ENCODE results near the gene GPR35.
A peak's percentile ranks its signal among the peaks of the same experiment; 100 is the strongest.

The GPR35 gene

GRCh38 chr2:240589850-240590525 is 35.3 kb upstream of the GPR35 start:
- 88 to 92% methylated on average over 13 to 16 of the region's 16 CpGs for WGBS, 2 experiments (ENCODE audit: insufficient coverage in 2 of 2)
- H3K36me3 ChIP-seq (ENCODE audit: control insufficient read depth, insufficient read depth, low read length): peaks cover 34% of the 10 kb centered on the region
- H3K4me3 ChIP-seq (ENCODE audit: extremely low read depth, insufficient read depth, low read length, poor library complexity, severe bottlenecking): no peak overlapping the region
- H3K9me3 ChIP-seq (ENCODE audit: control insufficient read depth, low read length): no peaks in the 10 kb centered on the region
- H3K4me1 ChIP-seq (ENCODE audit: control insufficient read depth, insufficient read depth, low read length, poor library complexity, severe bottlenecking): peaks cover 22% of the 10 kb centered on the region
- no peak overlapping the region for H3K27ac ChIP-seq (ENCODE audit: low read depth, low read length, severe bottlenecking)

- Histone ChIP-seq H3K27ac (ENCODE audit: low read depth, low read length, severe bottlenecking) (peak overlapping the region; percentile 2), H3K9me3 (ENCODE audit: control insufficient read depth, low read length) (no peaks in the 10 kb centered on the region), H3K4me3 (ENCODE audit: extremely low read depth, insufficient read depth, low read length, poor library complexity, severe bottlenecking) (no peak overlapping the region), H3K36me3 (ENCODE audit: control insufficient read depth, insufficient read depth, low read length) (peaks cover 31% of the 10 kb centered on the region), H3K4me1 (ENCODE audit: control insufficient read depth, insufficient read depth, low read length, poor library complexity, severe bottlenecking) (peaks cover 16% of the 10 kb centered on the region)
- WGBS, 2 experiments (ENCODE audit: insufficient coverage in 2 of 2): 93 to 98% methylated on average over 19 to 21 of the region's 21 CpGs
Measured at GRCh38 chr2:240590681-240591111, 34.6 kb upstream of the GPR35 start.

GRCh38 chr2:240591226-240591625 is 34.1 kb upstream of the GPR35 start:
- Histone ChIP-seq H3K27ac (ENCODE audit: low read depth, low read length, severe bottlenecking) (no peak overlapping the region), H3K4me1 (ENCODE audit: control insufficient read depth, insufficient read depth, low read length, poor library complexity, severe bottlenecking) (peaks cover 16% of the 10 kb centered on the region), H3K36me3 (ENCODE audit: control insufficient read depth, insufficient read depth, low read length) (peaks cover 36% of the 10 kb centered on the region), H3K4me3 (ENCODE audit: extremely low read depth, insufficient read depth, low read length, poor library complexity, severe bottlenecking) (no peak overlapping the region), H3K9me3 (ENCODE audit: control insufficient read depth, low read length) (no peaks in the 10 kb centered on the region)
- 71 to 100% methylated on average over 1 to 2 of the region's 6 CpGs for WGBS, 2 experiments (ENCODE audit: insufficient coverage in 2 of 2)

DNA sequence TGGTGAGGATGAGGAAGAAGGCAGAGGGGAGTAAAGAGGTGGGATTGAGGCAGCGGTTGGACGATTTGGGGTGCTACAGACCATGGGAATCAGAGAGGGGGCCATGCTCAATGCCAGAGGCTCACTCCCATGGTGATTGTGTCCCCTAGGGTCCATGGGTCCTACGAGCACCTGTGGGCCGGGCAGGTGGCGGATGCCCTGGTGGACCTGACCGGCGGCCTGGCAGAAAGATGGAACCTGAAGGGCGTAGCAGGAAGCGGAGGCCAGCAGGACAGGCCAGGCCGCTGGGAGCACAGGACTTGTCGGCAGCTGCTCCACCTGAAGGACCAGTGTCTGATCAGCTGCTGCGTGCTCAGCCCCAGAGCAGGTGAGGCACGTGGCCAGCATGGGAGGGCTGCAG is 33.5 kb upstream of the GPR35 start:
- peaks cover 39% of the 10 kb centered on the region for H3K36me3 ChIP-seq (ENCODE audit: control insufficient read depth, insufficient read depth, low read length)
- peaks cover 16% of the 10 kb centered on the region for H3K4me1 ChIP-seq (ENCODE audit: control insufficient read depth, insufficient read depth, low read length, poor library complexity, severe bottlenecking)
- H3K4me3 ChIP-seq (ENCODE audit: extremely low read depth, insufficient read depth, low read length, poor library complexity, severe bottlenecking): no peak overlapping the region
- H3K9me3 ChIP-seq (ENCODE audit: control insufficient read depth, low read length): no peaks in the 10 kb centered on the region
- 95 to 96% methylated on average over 13 of the region's 13 CpGs for WGBS, 2 experiments (ENCODE audit: insufficient coverage in 2 of 2)
- H3K27ac ChIP-seq (ENCODE audit: low read depth, low read length, severe bottlenecking): no peak overlapping the region

GRCh38 chr2:240593026-240593702 is 32.1 kb upstream of the GPR35 start:
- 94 to 96% methylated on average over 10 to 20 of the region's 20 CpGs for WGBS, 2 experiments (ENCODE audit: insufficient coverage in 2 of 2)
- Histone ChIP-seq H3K4me1 (ENCODE audit: control insufficient read depth, insufficient read depth, low read length, poor library complexity, severe bottlenecking) (peaks cover 12% of the 10 kb centered on the region), H3K9me3 (ENCODE audit: control insufficient read depth, low read length) (no peaks in the 10 kb centered on the region), H3K27ac (ENCODE audit: low read depth, low read length, severe bottlenecking) (no peak overlapping the region), H3K36me3 (ENCODE audit: control insufficient read depth, insufficient read depth, low read length) (peaks cover 48% of the 10 kb centered on the region), H3K4me3 (ENCODE audit: extremely low read depth, insufficient read depth, low read length, poor library complexity, severe bottlenecking) (no peak overlapping the region)

GRCh38 chr2:240593703-240594451 is 31.4 kb upstream of the GPR35 start:
- no peak overlapping the region for H3K27ac ChIP-seq (ENCODE audit: low read depth, low read length, severe bottlenecking)
- H3K36me3 ChIP-seq (ENCODE audit: control insufficient read depth, insufficient read depth, low read length): peaks cover 53% of the 10 kb centered on the region
- H3K9me3 ChIP-seq (ENCODE audit: control insufficient read depth, low read length): no peaks in the 10 kb centered on the region
- no peak overlapping the region for H3K4me3 ChIP-seq (ENCODE audit: extremely low read depth, insufficient read depth, low read length, poor library complexity, severe bottlenecking)
- 93 to 97% methylated on average over 14 to 18 of the region's 19 CpGs for WGBS, 2 experiments (ENCODE audit: insufficient coverage in 2 of 2)
- peaks cover 11% of the 10 kb centered on the region for H3K4me1 ChIP-seq (ENCODE audit: control insufficient read depth, insufficient read depth, low read length, poor library complexity, severe bottlenecking)

GRCh38 chr2:240594511-240595380 is 30.5 kb upstream of the GPR35 start:
- peaks cover 11% of the 10 kb centered on the region for H3K4me1 ChIP-seq (ENCODE audit: control insufficient read depth, insufficient read depth, low read length, poor library complexity, severe bottlenecking)
- peaks cover 47% of the 10 kb centered on the region for H3K36me3 ChIP-seq (ENCODE audit: control insufficient read depth, insufficient read depth, low read length)
- no peaks in the 10 kb centered on the region for H3K9me3 ChIP-seq (ENCODE audit: control insufficient read depth, low read length)
- WGBS, 2 experiments (ENCODE audit: insufficient coverage in 2 of 2): 93 to 97% methylated on average over 26 to 34 of the region's 34 CpGs
- no peak overlapping the region for H3K27ac ChIP-seq (ENCODE audit: low read depth, low read length, severe bottlenecking)
- no peak overlapping the region for H3K4me3 ChIP-seq (ENCODE audit: extremely low read depth, insufficient read depth, low read length, poor library complexity, severe bottlenecking)

DNA sequence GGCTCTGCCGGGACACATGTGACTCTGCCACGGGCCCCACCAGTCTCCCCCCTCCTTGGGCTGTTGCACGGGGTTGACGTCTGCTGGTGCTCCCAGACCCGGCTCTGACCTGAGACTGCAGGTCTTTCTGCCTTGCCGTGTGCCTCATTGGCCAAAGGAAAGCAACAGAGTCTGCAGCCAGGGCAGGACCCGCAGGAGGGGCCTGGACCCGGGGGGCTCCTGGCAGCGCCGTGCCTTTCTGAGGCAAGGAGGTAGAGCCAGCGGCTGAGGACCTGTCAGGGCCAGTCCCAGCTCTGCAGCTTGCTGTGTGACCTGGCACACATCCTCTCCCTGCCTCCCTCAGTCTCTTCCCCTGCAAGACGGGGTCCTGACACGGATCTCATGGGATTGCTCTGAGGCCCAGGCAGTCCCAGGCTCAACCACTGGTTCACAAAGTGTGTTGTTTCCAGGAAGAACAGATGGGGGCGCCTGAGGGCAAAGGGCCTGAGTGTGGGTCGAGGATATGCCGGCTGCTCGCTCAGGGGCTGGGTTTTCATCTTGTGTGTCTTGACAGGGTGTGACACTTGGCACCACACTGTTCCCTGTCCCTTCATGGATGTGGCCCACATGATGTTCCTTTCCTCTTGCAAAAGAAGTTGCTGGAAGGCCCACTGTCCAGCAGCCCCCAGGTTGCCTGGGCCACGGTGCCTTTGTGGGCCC is 29.8 kb upstream of the GPR35 start:
- WGBS, 2 experiments (ENCODE audit: insufficient coverage in 2 of 2): 85% methylated on average over 15 of the region's 18 CpGs
- no peak overlapping the region for H3K27ac ChIP-seq (ENCODE audit: low read depth, low read length, severe bottlenecking)
- no peaks in the 10 kb centered on the region for H3K9me3 ChIP-seq (ENCODE audit: control insufficient read depth, low read length)
- no peak overlapping the region for H3K4me3 ChIP-seq (ENCODE audit: extremely low read depth, insufficient read depth, low read length, poor library complexity, severe bottlenecking)
- H3K4me1 ChIP-seq (ENCODE audit: control insufficient read depth, insufficient read depth, low read length, poor library complexity, severe bottlenecking): peaks cover 11% of the 10 kb centered on the region
- peaks cover 43% of the 10 kb centered on the region for H3K36me3 ChIP-seq (ENCODE audit: control insufficient read depth, insufficient read depth, low read length)

DNA sequence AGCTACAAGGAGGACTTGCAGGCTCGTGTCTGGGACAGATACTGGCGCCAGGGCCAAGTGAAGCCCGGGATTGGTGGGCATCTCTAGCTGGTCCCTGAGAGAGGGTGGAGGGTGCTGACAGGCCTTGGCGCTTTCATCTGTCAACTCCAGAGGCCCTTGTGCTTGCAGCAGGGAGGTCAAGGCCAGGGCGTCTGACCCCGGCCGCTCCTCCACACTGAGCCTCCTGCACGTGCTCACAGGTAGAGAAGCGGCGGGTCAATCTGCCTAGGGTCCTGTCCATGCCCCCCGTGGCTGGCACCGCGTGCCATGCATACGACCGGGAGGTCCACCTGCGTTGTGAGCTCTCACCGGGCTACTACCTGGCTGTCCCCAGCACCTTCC is 29.2 kb upstream of the GPR35 start:
- Histone ChIP-seq H3K27ac (ENCODE audit: low read depth, low read length, severe bottlenecking) (no peak overlapping the region), H3K4me3 (ENCODE audit: extremely low read depth, insufficient read depth, low read length, poor library complexity, severe bottlenecking) (no peak overlapping the region), H3K4me1 (ENCODE audit: control insufficient read depth, insufficient read depth, low read length, poor library complexity, severe bottlenecking) (peaks cover 6% of the 10 kb centered on the region), H3K36me3 (ENCODE audit: control insufficient read depth, insufficient read depth, low read length) (peaks cover 43% of the 10 kb centered on the region), H3K9me3 (ENCODE audit: control insufficient read depth, low read length) (no peaks in the 10 kb centered on the region)
- WGBS, 2 experiments (ENCODE audit: insufficient coverage in 2 of 2): 93 to 98% methylated on average over 15 to 17 of the region's 17 CpGs

DNA sequence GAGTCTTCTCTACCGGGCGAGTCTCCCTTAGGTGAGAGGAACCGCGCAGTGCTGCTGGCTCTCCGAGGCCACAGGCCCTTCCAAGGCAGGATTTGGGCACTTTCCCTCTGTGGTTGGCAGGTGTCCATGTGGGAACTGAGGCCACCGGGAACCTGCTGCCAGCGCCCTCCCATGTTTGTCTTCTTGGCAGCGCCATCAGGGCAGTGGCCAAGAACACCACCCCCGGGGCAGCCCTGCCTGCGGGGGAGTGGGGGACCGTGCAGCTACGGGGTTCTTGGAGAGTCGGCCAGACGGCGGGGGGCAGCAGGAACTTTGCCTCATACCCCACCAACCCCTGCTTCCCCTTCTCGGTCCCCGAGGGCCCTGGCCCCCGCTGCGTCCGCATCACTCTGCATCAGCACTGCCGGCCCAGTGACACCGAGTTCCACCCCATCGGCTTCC is 28.8 kb upstream of the GPR35 start:
- WGBS, 2 experiments (ENCODE audit: insufficient coverage in 2 of 2): 95 to 97% methylated on average over 15 to 22 of the region's 23 CpGs
- Histone ChIP-seq H3K27ac (ENCODE audit: low read depth, low read length, severe bottlenecking) (no peak overlapping the region), H3K4me3 (ENCODE audit: extremely low read depth, insufficient read depth, low read length, poor library complexity, severe bottlenecking) (no peak overlapping the region), H3K9me3 (ENCODE audit: control insufficient read depth, low read length) (no peaks in the 10 kb centered on the region), H3K36me3 (ENCODE audit: control insufficient read depth, insufficient read depth, low read length) (peaks cover 43% of the 10 kb centered on the region), H3K4me1 (ENCODE audit: control insufficient read depth, insufficient read depth, low read length, poor library complexity, severe bottlenecking) (peaks cover 2% of the 10 kb centered on the region)
